GM18858 (cell line): ENCODE results near the gene VAX1.

Source experiments
- ATAC-seq: cut with Tn5 transposase; IDR thresholded peaks from one replicate; pipeline ENCODE4 v1.9.1; 2021; ENCODE audit not compliant: unreplicated experiment

VAX1 gene

DNA sequence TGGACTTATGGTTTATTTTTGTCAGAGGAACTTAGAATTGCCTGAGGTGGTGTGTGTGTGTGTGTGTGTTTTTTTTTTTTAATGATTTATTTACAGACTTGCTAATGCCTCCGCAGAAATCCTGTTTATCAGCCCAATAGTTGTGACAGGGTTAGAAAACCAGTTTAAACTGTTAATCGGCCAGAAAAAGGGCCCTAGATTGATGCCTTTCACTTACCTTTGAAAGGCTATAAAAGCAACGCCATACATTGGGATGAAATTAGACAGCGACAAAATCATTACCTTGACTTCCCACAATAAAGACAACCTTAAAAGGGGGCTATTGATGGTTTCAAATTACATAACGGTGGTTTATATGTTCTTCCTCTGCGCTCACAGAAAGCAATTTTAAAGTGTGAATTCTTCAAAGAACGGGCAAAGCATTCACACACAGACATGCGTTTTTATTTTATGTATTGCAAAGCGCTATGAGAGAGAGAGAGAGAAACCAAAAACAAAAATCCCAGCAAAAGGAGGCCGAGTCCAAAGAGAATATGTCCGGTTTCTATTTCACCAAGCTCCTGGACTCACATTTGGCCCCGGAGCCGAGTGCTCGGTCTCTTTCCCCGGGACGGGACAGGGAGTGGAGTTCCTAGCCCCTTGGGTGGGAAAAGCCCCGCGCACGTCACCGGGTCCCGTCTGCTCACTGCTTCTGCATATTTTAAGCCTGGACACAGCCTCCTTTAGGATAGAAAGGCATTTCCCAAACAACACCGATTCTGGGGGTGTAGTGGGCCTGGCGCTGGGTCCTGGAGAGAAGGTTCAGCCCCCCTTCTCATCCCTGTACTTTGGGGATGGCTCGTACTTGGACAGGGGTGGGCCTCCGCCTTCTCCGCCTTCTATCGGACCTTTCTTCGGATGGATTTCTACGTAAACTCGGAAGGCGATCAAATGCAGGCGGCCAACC, 26.8 kb upstream of the VAX1 start:
- no peak for ATAC-seq

DNA sequence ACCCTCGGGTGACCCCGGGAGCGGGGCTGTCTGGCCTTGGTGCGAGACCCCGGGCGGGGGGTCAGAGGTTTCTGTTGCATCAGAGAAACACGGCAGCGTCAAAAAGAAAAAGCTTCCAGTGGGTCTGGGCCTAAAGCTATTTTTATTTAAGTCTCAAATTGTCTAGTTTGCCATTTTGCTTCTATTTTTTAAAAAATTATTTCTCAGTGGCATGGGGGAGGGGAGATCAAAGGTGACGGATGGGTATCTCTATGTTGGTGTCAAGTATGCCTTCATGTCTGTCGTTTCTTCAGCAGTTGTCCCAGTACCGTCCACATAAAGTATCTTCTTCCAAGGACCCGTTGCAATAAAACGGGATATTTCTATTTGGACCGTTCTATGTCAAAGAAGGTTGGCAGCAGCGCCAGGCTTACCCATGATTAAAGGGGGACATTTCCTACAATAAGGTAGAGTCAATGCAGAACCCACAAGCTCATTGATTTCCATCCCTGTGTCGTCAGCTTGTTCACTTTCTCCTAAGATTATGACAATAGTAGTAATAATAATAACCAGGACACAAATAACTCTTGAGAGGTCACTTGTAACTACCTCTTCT, 26.0 kb upstream of the VAX1 start:
- ATAC-seq = no peak

DNA sequence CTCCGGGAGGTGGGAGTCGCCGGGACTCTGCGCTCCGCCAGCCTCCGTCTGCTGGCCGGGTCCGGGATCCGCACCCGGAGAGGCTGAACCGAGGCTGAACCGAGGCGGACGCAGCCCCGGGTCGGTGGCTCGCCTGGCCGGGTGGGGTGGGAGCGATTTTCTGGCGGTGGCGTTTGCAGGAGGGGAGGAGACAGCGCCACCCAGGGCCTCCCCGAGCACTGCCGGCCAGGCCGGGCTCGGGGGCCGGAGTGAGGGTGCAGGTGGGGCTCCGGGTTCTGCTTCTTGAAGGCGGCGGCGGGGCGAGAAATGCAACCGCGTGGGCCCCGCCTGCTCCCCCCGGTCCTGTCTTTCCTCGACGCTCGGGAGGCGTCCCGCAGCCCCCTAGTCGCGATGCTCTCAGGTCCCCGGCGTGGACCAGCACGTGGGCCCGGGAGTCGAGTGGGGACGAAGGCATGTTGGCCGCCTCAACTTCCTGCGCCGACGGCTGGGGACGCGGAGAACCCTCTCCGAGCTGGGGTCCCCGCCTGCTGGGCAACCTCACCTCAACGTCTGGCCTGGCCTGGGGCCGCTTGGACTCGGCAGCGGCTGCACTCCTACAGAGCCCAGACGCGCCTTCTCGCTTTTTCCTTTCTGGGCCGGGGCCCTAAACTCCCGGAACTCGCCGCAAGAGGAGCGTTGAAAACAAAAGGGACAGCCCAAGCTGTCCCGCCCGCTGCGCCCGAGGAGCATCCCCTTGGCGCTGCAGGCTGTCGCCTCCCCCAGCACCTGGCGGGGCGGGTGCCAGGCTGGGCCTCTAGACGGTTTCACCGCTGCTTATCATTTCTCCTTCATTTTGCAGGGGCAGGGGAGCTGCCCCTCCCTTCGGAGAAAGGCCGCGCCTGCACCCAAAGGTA, 25.2 kb upstream of the VAX1 start:
- ATAC-seq = no peak

DNA sequence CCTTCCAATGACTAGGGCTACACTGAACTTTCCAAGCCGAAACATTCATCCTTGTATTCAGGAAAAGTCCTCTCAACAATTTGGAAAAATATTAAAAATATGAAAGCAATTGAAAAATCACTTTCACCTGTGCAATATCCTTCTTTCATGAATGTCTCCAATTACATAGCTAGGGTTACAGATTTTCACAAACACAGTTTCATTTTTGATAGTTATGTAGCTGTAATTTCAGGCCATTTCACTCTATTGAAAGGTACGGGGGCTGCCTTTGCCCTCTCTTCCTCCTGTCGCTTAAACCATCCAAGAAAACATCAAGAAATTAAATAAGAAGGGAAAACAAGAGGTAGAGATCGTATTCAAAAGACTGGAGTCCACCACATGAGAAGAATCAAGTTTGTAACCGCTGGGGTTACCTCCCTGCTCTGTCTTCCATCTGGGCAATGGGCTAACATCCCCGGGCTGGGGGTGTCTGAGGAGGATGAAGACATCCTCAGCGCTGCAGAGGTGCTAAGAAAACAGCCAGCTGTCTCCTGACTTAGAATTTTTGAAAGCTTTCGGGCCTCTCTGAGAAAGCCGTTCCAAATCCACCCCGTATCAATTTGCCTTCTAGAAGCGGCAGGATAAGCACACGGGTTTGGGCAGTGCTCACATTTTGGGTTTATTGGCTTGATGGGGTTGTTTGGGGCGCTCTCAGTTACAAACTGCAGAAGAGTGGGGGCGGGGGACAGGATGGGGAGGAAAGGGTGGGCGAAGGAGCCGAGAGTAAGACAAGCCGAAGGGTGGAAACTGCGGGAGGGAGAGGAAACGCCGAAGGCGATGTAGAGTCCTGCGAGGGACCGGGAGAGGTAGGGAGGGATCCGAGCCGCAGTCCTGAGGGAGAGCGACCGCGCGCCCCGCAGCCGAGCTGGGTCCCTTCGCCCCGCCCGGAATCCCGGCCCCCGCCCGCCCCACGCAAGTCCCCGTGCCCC, 24.3 kb upstream of the VAX1 start:
- ATAC-seq = no peak

DNA sequence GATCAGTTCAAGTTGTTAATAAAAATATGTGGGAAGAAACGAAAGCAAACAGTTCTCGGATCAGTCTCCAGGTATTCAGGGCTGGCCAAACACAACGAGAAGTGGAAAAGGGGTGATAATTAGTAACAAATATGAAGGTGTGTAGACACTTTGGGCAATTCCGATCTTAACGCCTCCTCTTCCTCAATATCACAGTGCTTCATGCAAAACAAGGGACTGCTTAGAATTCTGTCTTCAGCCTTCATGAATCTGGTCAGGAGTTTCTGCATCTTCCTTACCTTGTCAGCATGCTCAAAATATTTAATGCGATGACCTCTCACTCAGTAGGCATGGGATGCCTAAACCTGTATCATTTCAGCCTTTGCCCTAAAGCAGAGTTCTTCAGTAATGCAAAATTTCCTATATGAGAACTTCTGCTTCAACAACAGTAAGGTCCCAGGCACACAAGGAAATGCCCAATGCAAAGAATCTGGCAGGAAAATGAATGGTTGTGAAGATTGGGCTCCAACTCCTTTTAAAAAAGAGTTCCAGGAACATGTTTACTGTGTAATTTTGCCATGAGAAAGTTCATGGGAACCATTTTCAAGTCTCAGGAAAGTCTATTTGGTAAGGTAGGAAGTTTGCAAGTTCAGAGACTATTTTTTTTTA, 23.4 kb upstream of the VAX1 start:
- ATAC-seq = no peak

DNA sequence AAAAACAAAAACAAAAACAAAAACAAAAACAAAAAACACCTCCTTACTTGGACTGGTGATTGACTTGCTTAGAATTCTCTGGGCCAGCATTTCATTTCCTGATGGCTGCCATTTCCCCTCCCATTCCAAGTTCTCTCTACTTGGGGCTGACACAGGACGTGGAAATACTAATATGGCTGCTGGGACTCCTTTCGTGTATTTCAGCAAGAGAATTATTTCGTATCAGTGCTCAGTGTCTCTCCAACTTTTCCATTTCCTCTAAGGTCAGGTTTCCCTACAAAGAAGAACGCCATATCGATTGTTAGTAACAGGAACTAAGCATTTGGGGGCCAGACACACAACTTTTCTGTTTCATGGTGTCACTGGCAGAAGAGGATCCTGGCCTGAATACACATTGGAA, 22.5 kb upstream of the VAX1 start:
- ATAC-seq = no peak

DNA sequence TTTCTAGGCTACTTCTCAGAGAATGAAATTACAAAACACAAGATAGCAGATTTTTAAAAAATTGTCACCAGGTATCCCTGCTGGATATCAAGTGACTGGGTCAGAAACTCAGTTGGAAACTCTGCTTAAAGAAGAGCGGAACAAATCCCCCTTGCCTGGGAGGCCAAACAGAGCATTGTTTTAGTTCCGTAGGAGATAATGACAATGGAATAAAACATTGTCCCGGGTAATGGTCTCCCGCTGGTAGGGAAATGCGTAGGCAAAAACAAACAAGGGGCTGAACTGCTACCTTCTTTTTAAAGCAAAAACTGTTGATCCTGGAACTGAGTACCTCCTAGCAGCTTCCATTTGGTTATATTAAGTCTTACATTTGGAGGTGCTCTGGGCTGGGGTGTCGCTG, 21.3 kb upstream of the VAX1 start:
- ATAC-seq = no peak

DNA sequence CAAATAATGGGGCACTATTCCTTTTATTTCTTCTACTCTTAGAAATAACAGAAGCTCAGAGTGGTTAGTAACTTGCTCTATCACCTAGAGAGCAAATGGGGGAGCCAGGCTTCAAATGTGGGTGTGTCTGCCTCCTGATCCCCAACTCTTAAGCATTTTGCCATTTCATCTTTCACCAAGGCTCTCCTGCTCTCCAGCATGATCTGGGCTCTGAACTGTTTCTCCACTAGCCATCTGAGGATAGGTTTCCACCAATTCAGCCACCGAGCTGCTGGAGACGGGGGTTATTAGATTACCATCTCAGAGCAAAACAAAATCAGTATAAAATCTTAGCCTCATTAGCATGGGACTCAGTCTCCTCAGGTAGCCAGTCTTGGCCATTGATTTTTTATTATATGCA, 20.2 kb upstream of the VAX1 start:
- ATAC-seq = no peak

DNA sequence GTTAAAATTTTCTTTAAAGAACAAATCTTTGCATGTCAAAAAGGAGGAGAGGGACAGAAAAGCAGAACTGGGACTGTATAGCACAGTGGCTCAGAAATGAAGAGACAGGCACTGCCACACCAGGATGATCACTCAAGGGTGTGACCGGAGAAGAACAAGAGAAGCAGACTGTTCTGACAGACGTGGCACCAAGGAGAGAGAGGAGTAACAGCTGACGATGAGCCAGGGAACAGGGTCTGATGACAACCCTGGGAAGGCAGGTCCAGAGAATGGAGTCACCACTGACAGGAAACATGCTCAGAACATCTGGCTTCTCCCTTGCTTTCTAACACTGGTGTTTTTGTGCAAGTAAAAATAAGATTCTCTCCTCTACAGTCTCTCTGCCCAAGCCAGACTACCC, 14.6 kb upstream of the VAX1 start:
- no peak for ATAC-seq

DNA sequence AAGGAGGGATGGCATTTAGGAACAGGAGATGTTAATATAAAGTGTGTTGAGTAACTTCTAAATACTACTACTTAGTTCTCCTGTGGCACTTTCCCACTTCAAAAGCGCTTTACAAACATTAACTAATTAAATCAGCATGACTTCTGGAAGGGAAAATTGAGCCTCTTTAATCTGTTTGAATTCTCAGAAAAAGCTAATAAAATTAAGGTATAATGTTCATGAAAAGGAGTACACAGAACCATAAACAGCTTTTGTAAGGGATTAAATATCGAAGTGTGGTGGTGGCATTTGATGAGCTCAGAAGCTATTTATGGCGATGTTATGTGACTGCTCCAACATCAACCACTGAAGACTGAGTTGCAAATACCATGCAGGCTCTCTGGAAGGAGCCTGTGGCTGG, 10.2 kb upstream of the VAX1 start:
- no peak for ATAC-seq

DNA sequence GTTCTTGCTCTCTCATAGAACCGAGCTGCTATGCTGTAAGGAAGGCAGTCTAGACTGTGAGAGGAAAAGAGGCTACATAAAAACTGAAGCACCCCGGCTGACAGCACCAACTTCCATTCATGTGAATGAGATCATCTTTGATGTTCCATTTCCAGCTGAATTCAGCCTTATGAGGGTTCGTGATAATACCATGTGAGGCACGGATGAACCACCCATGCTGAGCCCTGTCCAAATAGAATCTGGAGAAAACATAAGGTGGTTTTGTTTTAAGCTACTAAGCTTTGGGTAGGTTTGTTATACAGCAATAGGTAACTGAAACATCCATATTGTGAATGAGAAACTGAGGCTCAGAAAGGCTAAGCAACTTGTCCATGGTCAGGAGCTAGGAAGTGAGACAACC, 6.9 kb upstream of the VAX1 start:
- ATAC-seq = no peak

DNA sequence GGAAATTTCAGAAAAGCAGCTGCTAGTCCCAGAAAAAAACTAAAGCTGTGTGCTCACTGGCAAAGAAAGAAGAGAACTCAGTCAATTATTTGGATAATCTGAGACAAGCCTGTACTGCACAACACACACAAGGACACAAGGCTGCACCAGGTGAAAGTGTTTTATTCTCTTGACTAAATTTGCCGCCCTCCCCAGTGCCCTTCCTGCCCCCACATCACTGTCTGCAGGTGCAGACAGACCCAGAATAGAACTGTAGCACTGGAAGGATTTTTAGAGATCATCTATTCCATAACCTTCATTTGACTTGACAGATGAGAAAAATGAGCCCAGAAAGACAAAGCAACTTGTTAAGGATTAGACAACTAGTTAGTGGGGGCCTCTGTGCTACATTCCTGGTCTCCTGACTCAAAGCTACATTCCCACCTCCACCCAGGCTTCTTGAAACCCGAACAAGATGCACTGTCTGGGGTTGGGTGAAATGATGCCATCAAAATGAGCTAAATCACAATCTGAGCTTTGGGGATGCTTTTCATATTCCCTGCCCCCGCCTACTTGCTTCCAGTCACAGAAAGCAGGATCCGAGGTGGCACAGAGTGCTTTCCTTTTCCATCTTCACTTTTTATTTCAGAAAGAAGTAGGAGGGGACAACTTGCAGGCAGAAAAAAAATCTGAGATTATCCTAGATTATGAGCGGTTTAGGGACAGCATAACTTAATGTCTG, 5.2 kb upstream of the VAX1 start:
- no peak for ATAC-seq

DNA sequence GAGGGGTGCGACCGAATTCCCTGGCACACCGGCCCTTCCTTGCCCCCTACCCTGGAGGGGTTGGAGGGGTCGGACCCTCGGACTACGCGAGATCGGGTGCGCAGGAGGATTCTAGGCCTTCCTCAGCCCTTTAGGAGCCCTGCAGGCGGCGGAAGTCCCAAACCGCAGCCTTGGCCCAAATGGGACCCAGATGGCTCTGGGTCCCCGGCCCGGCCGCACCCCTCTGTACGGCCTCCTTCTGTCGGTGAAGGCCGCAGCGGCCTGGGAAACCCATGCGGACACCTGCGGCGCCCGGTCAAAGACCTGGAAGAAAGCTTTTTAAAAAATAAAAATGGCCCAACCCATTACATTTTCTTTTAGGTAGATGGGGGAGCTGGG, 2.4 kb upstream of the VAX1 start:
- ATAC-seq = no peak

DNA sequence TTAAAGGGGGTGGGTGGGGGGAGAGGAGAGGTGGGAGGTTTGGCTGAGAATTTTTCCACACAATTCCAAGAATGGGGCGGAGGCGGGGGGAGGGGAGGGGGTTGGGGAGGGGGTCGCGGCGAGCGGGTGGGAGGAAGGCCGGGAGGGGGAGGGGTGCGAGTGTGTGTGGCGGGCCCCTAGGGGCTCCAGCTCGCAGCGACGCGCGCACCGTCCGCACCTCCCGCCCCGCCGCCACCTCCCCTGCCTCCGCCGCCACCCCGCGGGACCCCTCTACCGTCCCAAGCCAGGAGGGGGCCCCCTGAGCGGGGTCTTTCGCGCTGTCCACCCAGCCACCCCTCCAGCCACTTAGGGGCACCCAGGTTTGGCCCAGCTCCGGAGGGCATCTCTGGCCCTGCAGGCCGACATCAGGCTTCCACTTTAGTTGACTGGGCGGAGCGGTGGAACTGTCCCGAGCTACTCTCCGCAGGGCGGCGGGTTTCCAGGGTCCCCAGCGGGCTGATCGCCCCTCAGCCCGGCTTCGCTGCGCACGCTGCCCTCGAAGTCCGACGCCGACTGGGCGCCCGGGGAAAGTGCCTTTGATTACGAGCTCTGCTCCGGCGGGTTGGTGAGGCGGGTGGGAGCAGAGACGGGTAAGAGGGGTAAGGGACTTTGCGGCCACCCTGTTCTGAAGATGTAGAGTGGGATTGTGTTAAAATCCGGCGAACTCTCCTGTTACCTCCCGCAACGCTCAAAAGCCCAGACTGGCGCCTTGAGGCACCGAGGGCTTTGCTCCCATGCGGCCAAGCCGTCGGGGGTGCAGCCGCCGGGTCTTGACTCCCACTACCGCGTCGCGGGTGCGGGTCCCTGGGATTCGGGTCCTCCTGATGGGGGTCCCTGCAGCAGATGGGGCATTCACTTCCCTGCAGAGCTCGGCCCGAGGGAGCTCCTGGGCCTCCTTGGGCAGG, 1.8 kb upstream of the VAX1 start:
- no peak for ATAC-seq

DNA sequence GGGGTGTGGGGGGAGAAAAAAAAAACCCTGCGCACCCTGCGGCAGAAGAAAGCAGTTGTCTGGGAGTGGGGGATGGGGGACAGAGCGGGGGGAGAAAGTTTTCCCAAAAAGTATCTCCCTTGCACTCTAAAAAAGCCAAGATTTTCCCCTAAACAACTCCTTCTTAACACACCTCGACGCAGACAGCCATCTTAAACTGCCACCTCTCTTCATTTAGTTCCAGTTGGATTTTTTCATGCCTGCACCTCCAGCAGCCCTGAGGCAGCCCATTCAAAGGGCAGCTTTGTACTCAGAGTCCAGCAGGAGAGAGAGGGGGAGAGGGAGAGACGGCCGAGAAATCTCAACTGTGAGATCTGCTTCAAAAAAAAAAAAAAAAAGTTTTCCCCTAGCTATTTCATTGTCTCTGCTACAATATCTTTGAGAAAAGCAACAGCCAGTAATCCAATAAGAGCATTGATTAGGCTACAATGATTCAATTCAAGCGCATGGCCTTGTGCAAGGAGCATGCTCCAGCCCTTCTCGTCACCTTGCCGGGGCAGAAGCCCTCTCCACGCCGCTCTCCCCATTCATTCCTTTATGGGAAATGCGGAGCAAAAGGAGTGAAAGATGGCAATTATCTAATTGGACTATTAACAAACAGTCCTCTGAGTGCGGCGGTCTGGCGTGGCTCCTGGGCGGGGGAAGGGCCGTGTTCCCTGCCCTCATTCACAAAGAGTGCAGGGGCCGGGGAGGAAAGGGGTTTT, 939 bp upstream of the VAX1 start:
- no peak for ATAC-seq

DNA sequence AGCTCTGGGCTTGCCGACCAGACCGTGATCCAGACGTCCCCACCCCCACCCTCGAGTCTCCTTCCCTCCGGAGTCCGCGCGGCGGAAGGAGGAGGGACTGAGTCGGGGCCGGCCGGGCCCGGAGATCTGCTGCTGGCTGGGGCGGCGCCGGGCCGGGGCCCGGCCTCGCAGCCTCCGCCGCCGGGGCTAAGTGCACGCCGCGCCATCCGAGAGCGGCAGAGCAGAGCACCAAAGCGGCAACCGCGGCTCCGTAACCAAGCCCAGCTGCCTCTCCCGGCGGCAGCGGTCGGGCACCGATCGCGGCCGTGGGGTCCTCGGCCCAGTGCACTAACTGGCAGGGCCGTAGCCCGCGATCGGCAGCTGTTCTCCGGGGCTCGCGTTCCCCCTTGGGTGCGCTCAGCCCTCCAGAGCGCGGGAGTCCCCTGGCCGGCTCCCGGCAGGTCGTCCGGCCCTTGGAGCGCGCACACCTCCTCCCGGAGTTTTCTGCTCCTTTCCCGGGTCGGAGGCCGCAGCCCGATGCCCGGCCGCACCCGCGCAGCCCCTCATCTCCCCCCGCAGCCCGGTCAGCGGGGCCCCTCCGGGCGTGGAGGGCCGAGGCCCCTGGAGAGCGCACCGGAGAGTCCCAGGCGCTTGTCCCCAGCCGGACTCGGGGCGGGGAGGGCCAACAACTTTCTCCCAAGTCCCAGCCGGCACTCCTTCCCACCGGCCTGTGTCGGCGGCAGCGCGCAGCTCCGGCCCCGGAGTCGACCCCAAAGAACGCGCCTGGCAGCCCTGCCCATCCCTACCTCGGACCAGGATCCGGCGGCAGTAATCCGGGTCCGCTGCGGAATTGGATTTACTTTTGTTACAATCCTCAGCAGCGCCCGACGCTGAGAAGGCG, 799 bp downstream of the VAX1 start:
- ATAC-seq = no peak
